ENCODE data around the gene PIF1. TPM values are rescaled to one million over a fixed set of nuclear protein-coding genes. Genes with fewer than 3 reads are reported as not detected.

PIF1 gene
- total RNA-seq, 1 experiment from 2014 or later: 67.6 TPM

DNA sequence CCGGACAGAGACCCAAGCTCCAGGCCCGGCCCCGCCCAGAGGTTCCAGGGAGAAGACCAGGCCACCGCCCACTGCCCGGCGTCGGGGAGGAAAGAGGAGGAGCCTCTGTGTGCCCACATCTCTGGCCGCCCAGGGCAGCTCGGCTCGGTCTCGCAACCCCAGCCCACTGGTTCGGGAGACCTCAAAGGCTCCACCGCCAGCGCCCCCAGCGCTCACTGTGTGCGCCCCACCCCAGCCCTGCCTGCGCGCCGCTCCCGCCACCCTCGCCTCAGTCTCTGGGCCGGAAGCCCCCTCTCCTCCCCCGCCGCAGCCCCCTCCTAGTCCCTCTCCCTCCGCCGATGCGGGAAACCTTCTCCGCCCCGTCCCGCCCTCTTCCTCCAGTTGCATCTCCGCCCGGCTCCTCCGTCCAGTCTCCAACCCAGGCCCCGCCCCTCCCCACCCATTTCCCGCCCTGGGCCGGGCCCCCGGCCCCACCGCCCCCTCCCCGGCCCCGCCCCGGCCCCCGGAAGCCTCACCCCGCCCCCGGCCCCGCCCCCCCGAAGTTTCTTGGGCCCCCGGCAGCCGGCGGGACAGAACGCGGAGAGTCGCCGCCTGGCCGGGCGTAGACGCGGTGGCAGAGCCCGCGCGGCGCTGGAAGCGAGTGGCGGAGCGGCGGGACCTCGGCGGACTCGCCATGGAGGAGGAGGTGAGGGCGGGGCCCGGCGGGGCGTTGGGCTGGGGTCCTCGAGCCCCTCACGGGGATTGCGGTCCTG, 16.1 kb upstream of the PIF1 start, which contains the start of gene PLEKHO2:
TSS of gene PLEKHO2 (plus strand) at position 572 of the 752 bp plus-strand sequence. CDS start at position 674, 102 bp downstream.
- H3K79me2 ChIP-seq (ENCODE audit: low read depth): no peaks in the 10 kb centered on the region
- POLR2A ChIA-PET (ENCODE audit: unreplicated experiment): interaction anchor here (0.5 to 1.0 kb wide), 4 partner anchors 9 to 1432 kb away, joined by 3 to 6 read pairs (median 4); no protein-coding TSS in a partner anchor
- peak; percentile 71 to 92 for DNase-seq
- no peaks in the 10 kb centered on the region for H3K9me3 ChIP-seq (ENCODE audit: insufficient read depth, low read depth)
- no peaks in the 10 kb centered on the region for H3K36me3 ChIP-seq (ENCODE audit: low read depth)
- H3K4me1 ChIP-seq (replicated peaks; ENCODE audit: insufficient read depth): no peaks in the 10 kb centered on the region
- peak within 1 kb of the TSS; percentile 83 for H3K4me2 ChIP-seq
- intact Hi-C loops (cut with micrococcal nuclease; ENCODE audit: unreplicated experiment): loop anchor here (2.0 kb wide), 1 partner anchor 53 kb away; no protein-coding TSS in a partner anchor
- peak within 1 kb of the TSS; percentile 81 for H2AFZ ChIP-seq
- no peaks in the 10 kb centered on the region for H3K9me2 ChIP-seq (ENCODE audit: insufficient read depth)
- peak within 1 kb of the TSS; percentile 61 for H3K4me3 ChIP-seq
- H3K27me3 ChIP-seq (ENCODE audit: insufficient read depth, low read depth): no peaks in the 10 kb centered on the region
- H3K27ac ChIP-seq: no peak within 1 kb of the TSS
- TF ChIP-seq, protein P1, sequence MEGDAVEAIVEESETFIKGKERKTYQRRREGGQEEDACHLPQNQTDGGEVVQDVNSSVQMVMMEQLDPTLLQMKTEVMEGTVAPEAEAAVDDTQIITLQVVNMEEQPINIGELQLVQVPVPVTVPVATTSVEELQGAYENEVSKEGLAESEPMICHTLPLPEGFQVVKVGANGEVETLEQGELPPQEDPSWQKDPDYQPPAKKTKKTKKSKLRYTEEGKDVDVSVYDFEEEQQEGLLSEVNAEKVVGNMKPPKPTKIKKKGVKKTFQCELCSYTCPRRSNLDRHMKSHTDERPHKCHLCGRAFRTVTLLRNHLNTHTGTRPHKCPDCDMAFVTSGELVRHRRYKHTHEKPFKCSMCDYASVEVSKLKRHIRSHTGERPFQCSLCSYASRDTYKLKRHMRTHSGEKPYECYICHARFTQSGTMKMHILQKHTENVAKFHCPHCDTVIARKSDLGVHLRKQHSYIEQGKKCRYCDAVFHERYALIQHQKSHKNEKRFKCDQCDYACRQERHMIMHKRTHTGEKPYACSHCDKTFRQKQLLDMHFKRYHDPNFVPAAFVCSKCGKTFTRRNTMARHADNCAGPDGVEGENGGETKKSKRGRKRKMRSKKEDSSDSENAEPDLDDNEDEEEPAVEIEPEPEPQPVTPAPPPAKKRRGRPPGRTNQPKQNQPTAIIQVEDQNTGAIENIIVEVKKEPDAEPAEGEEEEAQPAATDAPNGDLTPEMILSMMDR (conservative IDR thresholded peaks at IDR 0.05): no peak
- TF ChIP-seq EZH2 (IDR thresholded peaks at IDR 0.05; ENCODE audit: low read depth): no peak
- no peaks in the 10 kb centered on the region for H4K20me1 ChIP-seq (ENCODE audit: insufficient read depth)
- CTCF ChIA-PET: interaction anchor here (0.6 to 0.7 kb wide), 3 partner anchors 34 to 113 kb away, joined by 3 to 4 read pairs (median 3); no protein-coding TSS in a partner anchor
- no peaks in the 10 kb centered on the region for H3F3A ChIP-seq (ENCODE audit: insufficient read depth, low read depth)
- BruUV-seq (replicated peaks): no TSS peak

DNA sequence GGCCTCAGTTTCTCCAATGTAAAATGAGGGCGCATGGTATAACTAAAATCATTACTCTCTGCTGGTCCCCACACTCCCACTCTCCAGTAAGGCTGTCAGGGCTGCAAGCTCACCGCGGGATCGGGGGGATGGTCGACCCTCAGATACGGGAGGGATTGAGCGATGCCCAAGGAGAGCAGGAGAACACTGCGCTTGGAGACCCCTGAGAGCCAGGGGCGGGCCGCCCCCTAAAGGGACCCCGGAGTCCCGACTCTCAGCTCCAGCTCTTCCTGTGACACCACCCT, 15.6 kb upstream of the PIF1 start:
- Histone ChIP-seq H3K36me3 (ENCODE audit: low read depth) (no peaks in the 10 kb centered on the region), H3K4me2 (peak overlapping the region; percentile 83), H4K20me1 (ENCODE audit: insufficient read depth) (no peaks in the 10 kb centered on the region), H3K4me1 (replicated peaks; ENCODE audit: insufficient read depth) (no peaks in the 10 kb centered on the region), H3K27ac (no peak overlapping the region), H3K27me3 (ENCODE audit: insufficient read depth, low read depth) (no peaks in the 10 kb centered on the region), H3K9me2 (ENCODE audit: insufficient read depth) (no peaks in the 10 kb centered on the region), H3K9me3 (ENCODE audit: insufficient read depth, low read depth) (no peaks in the 10 kb centered on the region), H2AFZ (peak overlapping the region; percentile 71; the same call in 1 of the 2 replicates), H3F3A (ENCODE audit: insufficient read depth, low read depth) (peaks cover 1% of the 10 kb centered on the region; the same call in 1 of the 2 replicates), H3K4me3 (peak overlapping the region; percentile 61), H3K79me2 (ENCODE audit: low read depth) (no peaks in the 10 kb centered on the region)
- intact Hi-C loops (cut with micrococcal nuclease; ENCODE audit: unreplicated experiment): loop anchor here (2.0 kb wide), 1 partner anchor 54 kb away; no protein-coding TSS in a partner anchor
- ChIA-PET CTCF (interaction anchor here (0.6 to 0.7 kb wide), 3 partner anchors 33 to 113 kb away, joined by 3 to 4 read pairs (median 3); no protein-coding TSS in a partner anchor), POLR2A (ENCODE audit: unreplicated experiment) (interaction anchor here (0.5 to 1.0 kb wide), 4 partner anchors 8 to 1432 kb away, joined by 3 to 6 read pairs (median 4); no protein-coding TSS in a partner anchor)
- no peak for DNase-seq
- TF ChIP-seq EZH2 (IDR thresholded peaks at IDR 0.05; ENCODE audit: low read depth): no peak
- TF ChIP-seq, protein P1 (conservative IDR thresholded peaks at IDR 0.05): no peak
- BruUV-seq (replicated peaks): no TSS peak

DNA sequence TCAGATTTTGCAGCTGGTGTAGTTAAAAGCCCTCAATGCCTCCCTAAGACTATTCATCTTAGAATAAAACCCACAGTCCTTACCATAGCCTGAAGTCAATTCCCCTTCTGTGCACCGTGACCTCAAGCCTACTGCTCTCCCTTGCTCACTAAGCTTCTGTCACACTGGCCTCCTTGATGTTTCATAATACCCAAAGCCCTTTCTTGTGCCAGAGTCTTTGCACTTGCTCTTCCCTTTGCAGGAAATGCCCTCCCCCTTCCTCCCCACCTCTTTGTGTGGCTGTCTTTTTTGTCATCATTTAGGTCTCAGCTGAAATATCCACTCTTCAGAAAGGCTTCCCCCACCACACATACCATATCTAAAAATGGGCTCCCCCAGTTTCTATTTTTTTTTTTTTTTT, 12.1 kb upstream of the PIF1 start:
- TF ChIP-seq EZH2 (IDR thresholded peaks at IDR 0.05; ENCODE audit: low read depth): no peak
- TF ChIP-seq, protein P1 (conservative IDR thresholded peaks at IDR 0.05): no peak
- Histone ChIP-seq H3K36me3 (ENCODE audit: low read depth) (no peaks in the 10 kb centered on the region), H3K27ac (no peak overlapping the region), H2AFZ (no peak overlapping the region), H3F3A (ENCODE audit: insufficient read depth, low read depth) (peaks cover 3% of the 10 kb centered on the region; the same call in 1 of the 2 replicates), H4K20me1 (ENCODE audit: insufficient read depth) (no peaks in the 10 kb centered on the region), H3K27me3 (ENCODE audit: insufficient read depth, low read depth) (no peaks in the 10 kb centered on the region), H3K4me3 (no peak overlapping the region), H3K79me2 (ENCODE audit: low read depth) (no peaks in the 10 kb centered on the region), H3K9me2 (ENCODE audit: insufficient read depth) (no peaks in the 10 kb centered on the region), H3K9me3 (ENCODE audit: insufficient read depth, low read depth) (no peaks in the 10 kb centered on the region), H3K4me2 (no peak overlapping the region), H3K4me1 (replicated peaks; ENCODE audit: insufficient read depth) (no peaks in the 10 kb centered on the region; the same call in 1 of the 2 replicates)
- CTCF ChIA-PET: interaction anchor here (1.0 kb wide), 1 partner anchor 83 kb away, joined by 5 read pairs; no protein-coding TSS in a partner anchor
- POLR2A ChIA-PET (ENCODE audit: unreplicated experiment): no interaction called here
- no peak for DNase-seq
- intact Hi-C loops (cut with micrococcal nuclease; ENCODE audit: unreplicated experiment): no loop called here
- no TSS peak for BruUV-seq (replicated peaks)
